K562 (cell line): ENCODE results near the gene PRR16.

Experiments
- CBFB ChIP-seq: sonication (generic); formaldehyde crosslinking; IDR thresholded peaks from 2 replicates; pipeline ENCODE4 v1.4.0; 2020; ENCODE audit warnings: mild to moderate bottlenecking, missing genetic modification reagents
- CREB1 ChIP-seq, 2 experiments: sonication (generic) in 1 of 2; formaldehyde crosslinking in 1 of 2; IDR thresholded peaks; 2 replicates each; pipeline versions ENCODE4 v1.6.1 to v1.8.0; 2012 to 2022; ENCODE audit warnings: inconsistent platforms in 1 of 2, mild to moderate bottlenecking in 1 of 2, missing genetic modification reagents in 1 of 2, moderate library complexity in 1 of 2
- SNIP1 ChIP-seq: fragments of 450-650 bp; IDR thresholded peaks from 2 replicates; pipeline ENCODE4 v1.7.1; 2017; ENCODE audit warnings: low read depth, mild to moderate bottlenecking
- TF ChIP-seq, protein P1 (sequence below): fragments of 450-650 bp; IDR thresholded peaks from 2 replicates; pipeline ENCODE4 v1.6.1; 2018; ENCODE audit not compliant: partially characterized antibody
- TF ChIP-seq, protein P2 (sequence below), 2 experiments: fragments of 450-650 bp; conservative IDR thresholded peaks; 2 replicates each; pipeline ENCODE4 v1.6.1; 2017; ENCODE audit warnings: mild to moderate bottlenecking in 2 of 2, moderate library complexity in 2 of 2

DNA sequence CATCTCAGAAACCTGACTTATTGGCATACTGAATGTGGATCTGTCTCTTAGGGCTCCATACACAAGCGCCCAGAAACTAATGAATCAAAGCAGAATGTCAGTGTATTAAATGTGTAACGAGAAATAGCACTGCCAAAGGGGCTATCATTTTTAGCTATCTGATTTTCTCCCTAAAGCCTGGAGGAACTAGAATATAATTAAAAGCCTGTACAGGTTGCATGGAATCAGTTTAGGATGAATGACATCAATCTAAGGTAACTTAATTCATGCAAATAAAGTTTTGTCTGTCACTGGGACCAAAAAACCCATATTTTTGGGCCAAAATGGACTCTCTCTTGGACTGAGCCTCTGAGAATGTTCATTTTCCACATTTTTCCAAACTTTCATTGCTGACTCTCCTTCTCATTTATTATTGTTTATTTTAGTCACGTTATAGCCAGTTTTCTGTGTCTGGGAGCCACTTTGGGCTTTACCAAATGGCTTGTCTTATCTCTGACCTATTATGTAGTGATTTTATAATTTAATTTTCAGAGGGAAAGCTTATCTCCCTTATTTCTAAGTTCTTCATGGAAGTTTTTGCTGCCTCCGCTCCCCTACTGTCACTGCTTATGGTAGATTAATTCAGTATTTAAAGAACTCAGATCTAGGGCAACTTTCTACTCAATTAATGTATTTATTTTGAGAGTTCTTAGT is 47.0 kb downstream of the PRR16 start:
- TF ChIP-seq, protein P1, sequence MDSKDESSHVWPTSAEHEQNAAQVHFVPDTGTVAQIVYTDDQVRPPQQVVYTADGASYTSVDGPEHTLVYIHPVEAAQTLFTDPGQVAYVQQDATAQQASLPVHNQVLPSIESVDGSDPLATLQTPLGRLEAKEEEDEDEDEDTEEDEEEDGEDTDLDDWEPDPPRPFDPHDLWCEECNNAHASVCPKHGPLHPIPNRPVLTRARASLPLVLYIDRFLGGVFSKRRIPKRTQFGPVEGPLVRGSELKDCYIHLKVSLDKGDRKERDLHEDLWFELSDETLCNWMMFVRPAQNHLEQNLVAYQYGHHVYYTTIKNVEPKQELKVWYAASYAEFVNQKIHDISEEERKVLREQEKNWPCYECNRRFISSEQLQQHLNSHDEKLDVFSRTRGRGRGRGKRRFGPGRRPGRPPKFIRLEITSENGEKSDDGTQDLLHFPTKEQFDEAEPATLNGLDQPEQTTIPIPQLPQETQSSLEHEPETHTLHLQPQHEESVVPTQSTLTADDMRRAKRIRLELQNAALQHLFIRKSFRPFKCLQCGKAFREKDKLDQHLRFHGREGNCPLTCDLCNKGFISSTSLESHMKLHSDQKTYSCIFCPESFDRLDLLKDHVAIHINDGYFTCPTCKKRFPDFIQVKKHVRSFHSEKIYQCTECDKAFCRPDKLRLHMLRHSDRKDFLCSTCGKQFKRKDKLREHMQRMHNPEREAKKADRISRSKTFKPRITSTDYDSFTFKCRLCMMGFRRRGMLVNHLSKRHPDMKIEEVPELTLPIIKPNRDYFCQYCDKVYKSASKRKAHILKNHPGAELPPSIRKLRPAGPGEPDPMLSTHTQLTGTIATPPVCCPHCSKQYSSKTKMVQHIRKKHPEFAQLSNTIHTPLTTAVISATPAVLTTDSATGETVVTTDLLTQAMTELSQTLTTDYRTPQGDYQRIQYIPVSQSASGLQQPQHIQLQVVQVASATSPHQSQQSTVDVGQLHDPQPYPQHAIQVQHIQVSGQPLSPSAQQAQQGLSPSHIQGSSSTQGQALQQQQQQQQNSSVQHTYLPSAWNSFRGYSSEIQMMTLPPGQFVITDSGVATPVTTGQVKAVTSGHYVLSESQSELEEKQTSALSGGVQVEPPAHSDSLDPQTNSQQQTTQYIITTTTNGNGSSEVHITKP: no peak
- TF ChIP-seq SNIP1 (no peak), CBFB (CRISPR knock-in tag) (no peak), CREB1 (IDR thresholded peaks at IDR 0.05) (no peak), CREB1 (CRISPR knock-in tag; IDR thresholded peaks at IDR 0.05) (no peak)
- TF ChIP-seq, protein P2, sequence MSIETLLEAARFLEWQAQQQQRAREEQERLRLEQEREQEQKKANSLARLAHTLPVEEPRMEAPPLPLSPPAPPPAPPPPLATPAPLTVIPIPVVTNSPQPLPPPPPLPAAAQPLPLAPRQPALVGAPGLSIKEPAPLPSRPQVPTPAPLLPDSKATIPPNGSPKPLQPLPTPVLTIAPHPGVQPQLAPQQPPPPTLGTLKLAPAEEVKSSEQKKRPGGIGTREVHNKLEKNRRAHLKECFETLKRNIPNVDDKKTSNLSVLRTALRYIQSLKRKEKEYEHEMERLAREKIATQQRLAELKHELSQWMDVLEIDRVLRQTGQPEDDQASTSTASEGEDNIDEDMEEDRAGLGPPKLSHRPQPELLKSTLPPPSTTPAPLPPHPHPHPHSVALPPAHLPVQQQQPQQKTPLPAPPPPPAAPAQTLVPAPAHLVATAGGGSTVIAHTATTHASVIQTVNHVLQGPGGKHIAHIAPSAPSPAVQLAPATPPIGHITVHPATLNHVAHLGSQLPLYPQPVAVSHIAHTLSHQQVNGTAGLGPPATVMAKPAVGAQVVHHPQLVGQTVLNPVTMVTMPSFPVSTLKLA (conservative IDR thresholded peaks at IDR 0.05): no peak
